Gastroesophageal sphincter (tissue), 3 donors: Measurements from ENCODE around the gene IKZF3.

Source experiments
- EP300 ChIP-seq: sonication (generic); formaldehyde crosslinking; IDR thresholded peaks from one replicate; pipeline ENCODE4 v1.6.1; 2017; ENCODE audit warnings: antibody characterized with exemption, mild to moderate bottlenecking
- POLR2A ChIP-seq, 2 donors: fragments of 450-650 bp; IDR thresholded peaks; one replicate each; pipeline ENCODE4 v1.6.1; 2017; ENCODE audit warnings: antibody characterized with exemption in 2 of 2, mild to moderate bottlenecking in 2 of 2, moderate library complexity in 1 of 2
- TF ChIP-seq, protein P1 (sequence below), 4 experiments: fragments of 200-600 bp in 2 of 4; fragments of 450-650 bp in 2 of 4; sonication (generic) in 1 of 4; IDR thresholded peaks; one replicate each; pipeline ENCODE4 v1.5.1; 2017 to 2019; ENCODE audit warnings: antibody characterized with exemption in 4 of 4, mild to moderate bottlenecking in 2 of 4, moderate library complexity in 2 of 4

GRCh38 chr17:39772415-39772814 is 91.7 kb downstream of the IKZF3 start:
- TF ChIP-seq EP300, result no peak
- TF ChIP-seq, protein P1, sequence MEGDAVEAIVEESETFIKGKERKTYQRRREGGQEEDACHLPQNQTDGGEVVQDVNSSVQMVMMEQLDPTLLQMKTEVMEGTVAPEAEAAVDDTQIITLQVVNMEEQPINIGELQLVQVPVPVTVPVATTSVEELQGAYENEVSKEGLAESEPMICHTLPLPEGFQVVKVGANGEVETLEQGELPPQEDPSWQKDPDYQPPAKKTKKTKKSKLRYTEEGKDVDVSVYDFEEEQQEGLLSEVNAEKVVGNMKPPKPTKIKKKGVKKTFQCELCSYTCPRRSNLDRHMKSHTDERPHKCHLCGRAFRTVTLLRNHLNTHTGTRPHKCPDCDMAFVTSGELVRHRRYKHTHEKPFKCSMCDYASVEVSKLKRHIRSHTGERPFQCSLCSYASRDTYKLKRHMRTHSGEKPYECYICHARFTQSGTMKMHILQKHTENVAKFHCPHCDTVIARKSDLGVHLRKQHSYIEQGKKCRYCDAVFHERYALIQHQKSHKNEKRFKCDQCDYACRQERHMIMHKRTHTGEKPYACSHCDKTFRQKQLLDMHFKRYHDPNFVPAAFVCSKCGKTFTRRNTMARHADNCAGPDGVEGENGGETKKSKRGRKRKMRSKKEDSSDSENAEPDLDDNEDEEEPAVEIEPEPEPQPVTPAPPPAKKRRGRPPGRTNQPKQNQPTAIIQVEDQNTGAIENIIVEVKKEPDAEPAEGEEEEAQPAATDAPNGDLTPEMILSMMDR (IDR thresholded peaks at IDR 0.05), result no peak
- no peak for TF ChIP-seq POLR2A (IDR thresholded peaks at IDR 0.05)
